Mesendoderm (in vitro differentiated cells): Measurements from ENCODE around the gene ARHGAP10.

Experiments used
- DNase-seq: peaks from one replicate; pipeline ENCODE4 v3.0.0; 2013
- H2AK5ac ChIP-seq: 2 replicates; pipeline ENCODE4 v1.6.1; 2013; ENCODE audit warnings: low read length, inconsistent platforms
- H2BK120ac ChIP-seq: 2 replicates; pipeline ENCODE4 v1.6.1; 2013; ENCODE audit warnings: low read depth, mild to moderate bottlenecking, low read length, moderate library complexity, mixed read lengths
- H2BK15ac ChIP-seq: replicated peaks from 2 replicates; pipeline ENCODE4 v1.6.1; 2013; ENCODE audit warnings: low read depth, mild to moderate bottlenecking, moderate library complexity
- H2BK5ac ChIP-seq: 2 replicates; pipeline ENCODE4 v1.6.1; 2013; ENCODE audit warnings: low read length, inconsistent platforms
- H3K18ac ChIP-seq: 2 replicates; pipeline ENCODE4 v1.6.1; 2013; ENCODE audit warnings: mild to moderate bottlenecking, low read length, mixed read lengths
- H3K23ac ChIP-seq: one replicate; pipeline ENCODE4 v1.6.1; 2013; ENCODE audit warnings: low read length
- H3K27ac ChIP-seq: 2 replicates; pipeline ENCODE4 v1.5.1; 2013; ENCODE audit warnings: low read depth, mild to moderate bottlenecking, inconsistent platforms, low read length, moderate library complexity
- H3K27me3 ChIP-seq: 2 replicates; pipeline ENCODE4 v1.6.1; 2013; ENCODE audit warnings: low read length, control low read depth, mild to moderate bottlenecking, inconsistent platforms; ENCODE audit not compliant: insufficient read depth, poor library complexity
- H3K36me3 ChIP-seq: 2 replicates; pipeline ENCODE4 v1.6.1; 2013; ENCODE audit warnings: low read length, inconsistent platforms; ENCODE audit not compliant: control insufficient read depth, insufficient read depth
- H3K4ac ChIP-seq: one replicate; pipeline ENCODE4 v1.6.1; 2013; ENCODE audit warnings: low read depth, mild to moderate bottlenecking, low read length, moderate library complexity
- H3K4me1 ChIP-seq: 2 replicates; pipeline ENCODE4 v1.6.1; 2013; ENCODE audit warnings: low read depth, low read length, inconsistent platforms; ENCODE audit not compliant: control insufficient read depth
- H3K4me2 ChIP-seq: 2 replicates; pipeline ENCODE4 v1.6.1; 2013; ENCODE audit warnings: low read length
- H3K4me3 ChIP-seq: 2 replicates; pipeline ENCODE4 v1.5.1; 2013; ENCODE audit warnings: mild to moderate bottlenecking, low read length
- H3K56ac ChIP-seq: one replicate; pipeline ENCODE4 v1.6.1; 2013; ENCODE audit warnings: low read length
- H3K79me1 ChIP-seq: 2 replicates; pipeline ENCODE4 v1.6.1; 2013; ENCODE audit warnings: low read length, inconsistent platforms
- H3K79me2 ChIP-seq: 2 replicates; pipeline ENCODE4 v1.6.1; 2013; ENCODE audit warnings: mild to moderate bottlenecking, low read length; ENCODE audit not compliant: control insufficient read depth, insufficient read depth
- H3K9ac ChIP-seq: 2 replicates; pipeline ENCODE4 v1.6.1; 2013; ENCODE audit warnings: low read length, inconsistent platforms
- H4K5ac ChIP-seq: one replicate; pipeline ENCODE4 v1.6.1; 2013; ENCODE audit warnings: low read length
- H4K8ac ChIP-seq: one replicate; pipeline ENCODE4 v1.6.1; 2013; ENCODE audit warnings: low read depth, mild to moderate bottlenecking, control low read depth, low read length, moderate library complexity
- WGBS: extraction: QIAGEN DNeasy Blood & Tissue Kit; methylation state at CpG from one replicate; pipeline ENCODE4 v1.1.7; 2013; ENCODE audit warnings: low lambda C conversion rate, missing lambda C conversion rate; ENCODE audit not compliant: insufficient coverage; ENCODE audit errors: extremely low coverage; 5-methylcytosine and 5-hydroxymethylcytosine counted together

Gene ARHGAP10

GRCh38 chr4:147851135-147851534, 119.2 kb downstream of the ARHGAP10 start:
- no peak overlapping the region for H3K23ac ChIP-seq
- H3K4me3 ChIP-seq, result no peak overlapping the region
- WGBS, result no CpG with 5 or more reads among the region's 2 CpGs
- no peak overlapping the region for H2BK120ac ChIP-seq
- DNase-seq, result no peak
- no peak overlapping the region for H2BK15ac ChIP-seq
- no peak overlapping the region for H3K4me2 ChIP-seq
- H3K4me1 ChIP-seq, result peaks cover 5% of the 10 kb centered on the region
- no peak overlapping the region for H2BK5ac ChIP-seq
- H3K9ac ChIP-seq, result no peak overlapping the region
- no peak overlapping the region for H3K18ac ChIP-seq
- no peaks in the 10 kb centered on the region for H3K79me1 ChIP-seq
- H4K8ac ChIP-seq, result no peak overlapping the region
- no peak overlapping the region for H4K5ac ChIP-seq
- no peaks in the 10 kb centered on the region for H3K79me2 ChIP-seq
- H3K36me3 ChIP-seq, result no peaks in the 10 kb centered on the region
- no peak overlapping the region for H3K56ac ChIP-seq
- H3K27me3 ChIP-seq, result no peaks in the 10 kb centered on the region
- H3K4ac ChIP-seq, result no peak overlapping the region
- no peak overlapping the region for H3K27ac ChIP-seq
- no peak overlapping the region for H2AK5ac ChIP-seq

GRCh38 chr4:147853706-147854105, 121.8 kb downstream of the ARHGAP10 start:
- Histone ChIP-seq H3K4me1 (no peaks in the 10 kb centered on the region), H3K27me3 (no peaks in the 10 kb centered on the region), H2BK15ac (no peak overlapping the region), H4K8ac (no peak overlapping the region), H3K9ac (no peak overlapping the region), H3K27ac (no peak overlapping the region), H3K4me3 (no peak overlapping the region), H2BK5ac (no peak overlapping the region), H3K23ac (no peak overlapping the region), H4K5ac (no peak overlapping the region), H3K79me2 (no peaks in the 10 kb centered on the region), H3K79me1 (no peaks in the 10 kb centered on the region), H2AK5ac (no peak overlapping the region), H3K4me2 (no peak overlapping the region), H3K18ac (no peak overlapping the region), H3K4ac (no peak overlapping the region), H3K36me3 (no peaks in the 10 kb centered on the region), H2BK120ac (no peak overlapping the region), H3K56ac (no peak overlapping the region)
- WGBS, result no CpG with 5 or more reads among the region's 2 CpGs
- DNase-seq, result no peak

GRCh38 chr4:147854154-147854553, 122.3 kb downstream of the ARHGAP10 start:
- Histone ChIP-seq H3K4me2 (no peak overlapping the region), H4K5ac (no peak overlapping the region), H3K9ac (no peak overlapping the region), H2BK5ac (no peak overlapping the region), H3K27ac (no peak overlapping the region), H2AK5ac (no peak overlapping the region), H3K18ac (no peak overlapping the region), H3K36me3 (no peaks in the 10 kb centered on the region), H2BK120ac (no peak overlapping the region), H3K4me1 (no peaks in the 10 kb centered on the region), H3K27me3 (no peaks in the 10 kb centered on the region), H3K79me2 (no peaks in the 10 kb centered on the region), H2BK15ac (no peak overlapping the region), H3K23ac (no peak overlapping the region), H4K8ac (no peak overlapping the region), H3K79me1 (no peaks in the 10 kb centered on the region), H3K4me3 (no peak overlapping the region), H3K4ac (no peak overlapping the region), H3K56ac (no peak overlapping the region)
- WGBS, result no CpG with 5 or more reads among the region's 3 CpGs
- DNase-seq, result no peak

GRCh38 chr4:147855571-147856009, 123.7 kb downstream of the ARHGAP10 start:
- H3K36me3 ChIP-seq, result no peaks in the 10 kb centered on the region
- H3K56ac ChIP-seq, result no peak overlapping the region
- H3K79me1 ChIP-seq, result no peaks in the 10 kb centered on the region
- H2BK120ac ChIP-seq, result no peak overlapping the region
- H3K27me3 ChIP-seq, result no peaks in the 10 kb centered on the region
- H4K5ac ChIP-seq, result no peak overlapping the region
- no peak overlapping the region for H3K27ac ChIP-seq
- H2BK15ac ChIP-seq, result no peak overlapping the region
- H3K79me2 ChIP-seq, result no peaks in the 10 kb centered on the region
- H3K4me2 ChIP-seq, result no peak overlapping the region
- no CpG with 5 or more reads among the region's 1 CpG for WGBS
- DNase-seq, result no peak
- no peak overlapping the region for H3K18ac ChIP-seq
- H3K4me3 ChIP-seq, result no peak overlapping the region
- no peak overlapping the region for H3K23ac ChIP-seq
- H3K4me1 ChIP-seq, result no peaks in the 10 kb centered on the region
- H3K4ac ChIP-seq, result no peak overlapping the region
- H2BK5ac ChIP-seq, result no peak overlapping the region
- no peak overlapping the region for H3K9ac ChIP-seq
- H2AK5ac ChIP-seq, result no peak overlapping the region
- H4K8ac ChIP-seq, result no peak overlapping the region

- Histone ChIP-seq H4K5ac (no peak overlapping the region), H2BK120ac (no peak overlapping the region), H3K4me2 (no peak overlapping the region), H3K18ac (no peak overlapping the region), H3K9ac (no peak overlapping the region), H3K27ac (no peak overlapping the region), H3K56ac (no peak overlapping the region), H2AK5ac (no peak overlapping the region), H3K79me2 (no peaks in the 10 kb centered on the region), H3K79me1 (no peaks in the 10 kb centered on the region), H3K4me3 (no peak overlapping the region), H3K36me3 (no peaks in the 10 kb centered on the region), H3K4ac (no peak overlapping the region), H2BK5ac (no peak overlapping the region), H2BK15ac (no peak overlapping the region), H3K4me1 (no peaks in the 10 kb centered on the region), H4K8ac (no peak overlapping the region), H3K27me3 (no peaks in the 10 kb centered on the region), H3K23ac (no peak overlapping the region)
- no CpG with 5 or more reads among the region's 15 CpGs for WGBS
- no peak for DNase-seq
Observed at GRCh38 chr4:147860960-147861359, 129.1 kb downstream of the ARHGAP10 start.

GRCh38 chr4:147862043-147862692, 130.3 kb downstream of the ARHGAP10 start:
- Histone ChIP-seq H3K9ac (no peak overlapping the region), H3K36me3 (no peaks in the 10 kb centered on the region), H2AK5ac (no peak overlapping the region), H3K27me3 (no peaks in the 10 kb centered on the region), H2BK120ac (no peak overlapping the region), H3K18ac (no peak overlapping the region), H3K27ac (no peak overlapping the region), H2BK15ac (no peak overlapping the region), H3K4ac (no peak overlapping the region), H3K79me2 (no peaks in the 10 kb centered on the region), H2BK5ac (no peak overlapping the region), H3K4me3 (no peak overlapping the region), H3K4me1 (no peaks in the 10 kb centered on the region), H3K79me1 (no peaks in the 10 kb centered on the region), H4K5ac (no peak overlapping the region), H3K4me2 (no peak overlapping the region), H3K56ac (no peak overlapping the region), H4K8ac (no peak overlapping the region), H3K23ac (no peak overlapping the region)
- WGBS, result no CpG with 5 or more reads among the region's 15 CpGs
- DNase-seq, result no peak
